Measurements from ENCODE around the gene H19. TPM values are rescaled to one million over a fixed set of nuclear protein-coding genes. Genes with fewer than 3 reads are reported as not detected.

H19 gene
- total and polyA plus RNA-seq, 4 donors: 49.1 to 1,932 (median 181) TPM

- H3K4me3 ChIP-seq: no peak overlapping the region
- TF ChIP-seq CTCF (IDR thresholded peaks at IDR 0.05; ENCODE audit: control extremely low read depth, extremely low read depth): no peak
- no peak for ATAC-seq (ENCODE audit: insufficient read depth, low FRiP score)
- no CpG with 5 or more reads among the region's 26 CpGs for WGBS, 2 donors
- no peak overlapping the region for H3K9ac ChIP-seq (ENCODE audit: insufficient read depth in 1 of 2, low read length in 2 of 2)
- H3K4me1 ChIP-seq (ENCODE audit: control insufficient read depth in 5 of 5, insufficient read depth in 5 of 5, low read length in 5 of 5): no peaks in the 10 kb centered on the region
- no peak for DNase-seq
- H3K27ac ChIP-seq (ENCODE audit: low read depth in 1 of 2, low read length in 1 of 2): no peak overlapping the region
- H3K36me3 ChIP-seq (ENCODE audit: control insufficient read depth in 4 of 4, insufficient read depth in 4 of 4, low read length in 4 of 4): no peaks in the 10 kb centered on the region
- no peaks in the 10 kb centered on the region for H3K27me3 ChIP-seq (ENCODE audit: control insufficient read depth in 3 of 3, insufficient read depth in 3 of 3, low read length in 2 of 3)
- no peaks in the 10 kb centered on the region for H3K9me3 ChIP-seq (ENCODE audit: control insufficient read depth in 4 of 4, insufficient read depth in 3 of 4, low read length in 3 of 4)
Observed at GRCh38 chr11:1982873-1983600, 14.6 kb downstream of the H19 start.

GRCh38 chr11:1979607-1980006 lies 18.0 kb downstream of the H19 start:
- ATAC-seq (ENCODE audit: insufficient read depth, low FRiP score): no peak

DNA sequence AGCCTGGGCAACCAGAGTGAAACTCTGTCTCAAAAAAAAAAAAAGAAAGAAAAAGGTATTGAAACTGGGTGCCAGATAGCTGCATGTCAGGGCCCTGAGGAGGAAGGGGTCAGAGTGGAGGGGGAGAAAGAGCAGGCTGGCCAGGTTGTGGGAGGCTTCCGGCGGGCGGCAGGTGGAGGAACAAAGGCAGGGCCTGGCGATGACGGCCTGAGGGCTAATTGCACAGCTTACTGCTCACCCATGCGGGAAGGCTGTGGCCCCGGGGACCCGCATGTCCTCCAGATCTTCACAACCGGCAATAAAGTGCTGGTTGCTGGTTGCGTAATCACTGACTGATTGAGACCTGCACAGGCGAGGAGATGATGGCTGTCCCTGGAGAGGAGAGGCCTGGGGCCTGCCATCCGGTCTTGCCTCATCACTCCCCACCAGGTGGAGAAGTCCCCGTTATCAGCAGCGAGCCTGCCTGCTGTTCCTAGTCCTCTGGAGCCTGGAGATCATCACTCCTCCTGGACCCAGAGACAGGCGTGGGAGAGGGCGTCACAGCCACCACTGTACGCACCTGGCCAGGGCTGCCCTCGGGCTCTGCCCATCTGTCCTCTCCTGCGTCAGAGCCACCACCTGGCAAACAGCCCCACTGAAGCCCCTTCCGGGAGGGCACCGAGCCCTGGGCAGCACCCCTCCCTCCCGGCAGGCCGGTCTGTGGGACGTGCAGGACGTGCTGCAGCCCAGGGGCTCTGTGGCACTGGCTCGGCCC lies 18.7 kb downstream of the H19 start:
- no peak overlapping the region for H3K27ac ChIP-seq (ENCODE audit: low read depth in 1 of 2, low read length in 1 of 2)
- no peak overlapping the region for H3K9ac ChIP-seq (ENCODE audit: insufficient read depth in 1 of 2, low read length in 2 of 2)
- TF ChIP-seq CTCF (IDR thresholded peaks at IDR 0.05; ENCODE audit: control extremely low read depth, extremely low read depth): no peak
- no peaks in the 10 kb centered on the region for H3K27me3 ChIP-seq (ENCODE audit: control insufficient read depth in 3 of 3, insufficient read depth in 3 of 3, low read length in 2 of 3)
- no peak for DNase-seq
- no peak for ATAC-seq (ENCODE audit: insufficient read depth, low FRiP score)
- H3K36me3 ChIP-seq (ENCODE audit: control insufficient read depth in 4 of 4, insufficient read depth in 4 of 4, low read length in 4 of 4): no peaks in the 10 kb centered on the region
- no peaks in the 10 kb centered on the region for H3K4me1 ChIP-seq (ENCODE audit: control insufficient read depth in 5 of 5, insufficient read depth in 5 of 5, low read length in 5 of 5)
- WGBS, 2 donors: 70 to 80% methylated on average over 2 to 8 of the region's 26 CpGs
- H3K9me3 ChIP-seq (ENCODE audit: control insufficient read depth in 4 of 4, insufficient read depth in 3 of 4, low read length in 3 of 4): no peaks in the 10 kb centered on the region
- H3K4me3 ChIP-seq: no peak overlapping the region

More at GRCh38 chr11:1979607-1980006, 18.0 kb downstream of the H19 start:
- H3K4me3 ChIP-seq: no peak overlapping the region
- no peaks in the 10 kb centered on the region for H3K4me1 ChIP-seq (ENCODE audit: control insufficient read depth in 5 of 5, insufficient read depth in 5 of 5, low read length in 5 of 5)
- no peaks in the 10 kb centered on the region for H3K36me3 ChIP-seq (ENCODE audit: control insufficient read depth in 4 of 4, insufficient read depth in 4 of 4, low read length in 4 of 4)
- H3K27me3 ChIP-seq (ENCODE audit: control insufficient read depth in 3 of 3, insufficient read depth in 3 of 3, low read length in 2 of 3): no peaks in the 10 kb centered on the region
- H3K9ac ChIP-seq (ENCODE audit: insufficient read depth in 1 of 2, low read length in 2 of 2): no peak overlapping the region
- DNase-seq: no peak
- TF ChIP-seq CTCF (IDR thresholded peaks at IDR 0.05; ENCODE audit: control extremely low read depth, extremely low read depth): no peak
- H3K9me3 ChIP-seq (ENCODE audit: control insufficient read depth in 4 of 4, insufficient read depth in 3 of 4, low read length in 3 of 4): no peaks in the 10 kb centered on the region
- 83 to 100% methylated on average over 2 of the region's 11 CpGs for WGBS, 2 donors
- no peak overlapping the region for H3K27ac ChIP-seq (ENCODE audit: low read depth in 1 of 2, low read length in 1 of 2)

Measured in lung (tissue), 12 donors.